GM12865 (cell line): ENCODE measurements around the gene NFATC2.

Source experiments
- DNase-seq: peaks from one replicate; pipeline ENCODE4 v3.0.0; 2010; ENCODE audit warnings: low read depth
- H3K4me3 ChIP-seq: 2 replicates; pipeline ENCODE4 v1.5.1; 2011; ENCODE audit warnings: mild to moderate bottlenecking, low read depth, low read length, control low read depth
- CTCF ChIP-seq: IDR thresholded peaks from 2 replicates; pipeline ENCODE4 v1.5.1; 2011; ENCODE audit warnings: low read length, control low read depth, low read depth, inconsistent platforms; ENCODE audit not compliant: insufficient read depth; ENCODE audit errors: missing control alignments

Gene NFATC2

DNA sequence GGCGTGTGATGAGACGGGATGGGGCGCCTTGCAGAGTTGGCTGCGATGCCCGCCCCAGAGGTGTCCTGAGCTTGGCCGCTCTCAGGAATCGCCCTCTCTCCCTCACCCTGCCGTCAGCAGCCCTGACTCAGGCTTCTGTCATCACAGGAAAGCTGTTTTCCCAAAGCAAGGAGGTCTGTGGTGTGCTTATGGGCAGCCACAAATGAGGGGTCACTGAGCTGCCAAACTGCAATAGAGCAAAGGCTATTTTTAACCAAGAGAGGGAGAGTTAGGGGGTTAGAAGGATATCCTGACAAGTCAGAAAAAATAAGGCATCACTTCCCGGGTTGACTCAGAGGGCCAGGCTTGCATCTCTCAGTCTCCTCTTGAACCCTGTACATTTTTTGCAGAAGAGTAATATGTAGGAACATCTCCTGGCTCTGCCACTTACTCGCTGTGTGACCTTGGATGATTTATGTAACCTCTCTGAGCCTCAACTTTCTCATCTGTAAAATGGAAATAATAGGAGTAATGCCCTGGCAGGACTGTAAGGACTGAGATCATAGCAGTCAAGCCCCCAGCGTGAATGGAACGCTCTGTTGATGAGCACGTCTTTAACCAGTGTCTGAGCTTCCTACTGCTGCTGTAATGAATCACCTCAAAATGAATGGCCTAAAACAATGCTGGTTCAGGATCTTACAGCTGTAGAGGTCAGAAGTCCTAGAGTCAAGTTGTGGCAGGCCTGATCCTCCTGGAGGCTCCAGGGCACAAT lies 181.9 kb downstream of the NFATC2 start:
- DNase-seq, result no peak
- no peak overlapping the region for H3K4me3 ChIP-seq
- no peak for TF ChIP-seq CTCF

DNA sequence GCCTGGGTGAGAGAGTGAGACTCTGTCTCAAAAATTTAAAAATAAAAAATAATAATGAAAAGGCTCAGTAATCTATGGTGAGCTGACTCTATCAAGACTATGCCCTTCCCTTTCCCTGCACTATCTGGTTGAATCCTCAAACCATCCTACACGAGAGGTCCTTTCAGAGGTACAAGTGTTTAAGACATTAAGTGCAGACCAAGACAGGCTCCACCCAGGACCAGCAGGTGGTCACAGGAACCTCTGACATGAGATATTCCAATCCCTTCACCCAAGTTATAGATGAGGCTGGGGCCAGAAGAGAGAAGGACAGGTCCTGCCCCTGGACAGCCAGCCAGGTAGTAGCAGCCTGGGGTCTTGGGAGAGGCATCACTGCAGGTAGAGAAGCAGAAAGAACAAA lies 182.6 kb downstream of the NFATC2 start:
- TF ChIP-seq CTCF, result no peak
- DNase-seq, result no peak
- H3K4me3 ChIP-seq, result no peak overlapping the region

- no peak overlapping the region for H3K4me3 ChIP-seq
- TF ChIP-seq CTCF, result no peak
- DNase-seq, result no peak
These were observed 183.1 kb downstream of the NFATC2 start for GRCh38 chr20:51359401-51359800.

DNA sequence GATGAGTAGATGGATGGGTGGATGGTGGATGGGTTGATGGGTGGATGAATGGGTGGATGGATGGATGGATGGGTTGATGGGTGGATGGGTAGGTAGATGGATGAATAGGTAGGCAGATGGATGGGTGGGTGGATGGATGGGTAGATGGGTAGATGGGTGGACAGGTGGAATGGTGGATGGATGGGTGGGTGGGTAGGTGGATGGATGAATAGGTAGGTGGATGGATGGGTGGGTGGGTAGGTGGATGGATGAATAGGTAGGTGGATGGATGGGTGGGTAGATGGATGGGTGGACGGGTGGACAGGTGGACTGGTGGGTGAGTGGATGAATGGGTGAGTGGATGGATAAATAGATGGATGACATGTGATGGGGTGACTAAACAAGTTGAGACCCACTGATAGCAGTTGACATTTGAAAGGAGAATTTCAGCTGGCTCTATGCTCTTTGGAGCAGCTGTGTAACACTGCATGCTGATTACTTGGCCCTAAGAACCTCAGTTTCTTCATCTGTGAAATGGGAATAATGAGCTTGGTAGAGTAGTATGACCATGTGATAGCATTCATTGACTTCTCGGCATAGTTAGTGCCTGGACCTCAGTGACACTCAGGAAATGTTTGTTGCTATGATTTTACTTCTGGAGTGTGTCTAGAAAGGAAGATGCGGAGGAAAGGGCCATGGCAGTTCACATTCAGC lies 184.3 kb downstream of the NFATC2 start:
- DNase-seq, result no peak
- TF ChIP-seq CTCF, result no peak
- no peak overlapping the region for H3K4me3 ChIP-seq

GRCh38 chr20:51357543-51357942 lies 185.0 kb downstream of the NFATC2 start:
- TF ChIP-seq CTCF, result no peak
- DNase-seq, result no peak
- no peak overlapping the region for H3K4me3 ChIP-seq

GRCh38 chr20:51356871-51357270 lies 185.6 kb downstream of the NFATC2 start:
- no peak for DNase-seq
- H3K4me3 ChIP-seq, result no peak overlapping the region
- no peak for TF ChIP-seq CTCF

DNA sequence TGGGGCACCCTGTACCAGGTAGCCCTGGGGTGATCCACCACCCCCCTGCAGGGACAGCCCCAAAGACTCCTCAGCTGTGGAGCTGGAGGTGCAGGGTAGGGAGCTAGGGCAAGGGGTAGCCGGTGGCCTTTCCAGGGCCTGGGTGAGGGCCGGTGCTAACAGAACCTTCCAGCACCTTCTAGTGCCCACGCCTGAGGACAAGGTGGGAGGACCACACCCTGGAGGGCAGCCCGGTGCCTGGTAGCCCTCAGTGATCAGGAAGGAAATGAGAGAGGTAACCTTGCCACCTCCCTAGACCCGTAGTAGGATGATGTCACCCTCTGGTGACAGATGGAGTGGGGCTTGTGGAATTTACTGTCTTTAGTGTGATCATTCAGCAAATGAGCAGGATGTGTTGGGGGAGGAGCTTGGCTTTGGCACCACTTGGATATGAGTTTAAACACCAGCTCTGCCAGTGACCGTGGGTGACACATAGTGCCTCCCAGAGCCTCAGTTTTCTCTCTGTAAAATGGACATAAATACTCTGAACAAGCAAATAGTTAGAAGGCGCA lies 187.7 kb downstream of the NFATC2 start:
- no peak overlapping the region for H3K4me3 ChIP-seq
- no peak for DNase-seq

More for the DNA sequence above, 187.7 kb downstream of the NFATC2 start:
- TF ChIP-seq CTCF, result no peak
